GDM1 (cell line): ENCODE data around the gene CTSH.
"Not testable (repeated sequence)": the region's sequence is repeated elsewhere in the genome, so short reads cannot be mapped to it uniquely, and the experiment has no call there.

Experiments used
- DNase-seq: peaks from one replicate; lab custom pipeline; 2025; lab: John Stamatoyannopoulos, UW

Gene CTSH

GRCh38 chr15:78880813-78881212 lies 64.0 kb downstream of the CTSH start:
- DNase-seq: no peak

- no peak for DNase-seq
Observed at GRCh38 chr15:78880242-78880533, 64.7 kb downstream of the CTSH start.

- no peak for DNase-seq
Observed at GRCh38 chr15:78879517-78880241, 65.2 kb downstream of the CTSH start.

GRCh38 chr15:78878356-78878755 lies 66.5 kb downstream of the CTSH start:
- no peak for DNase-seq

GRCh38 chr15:78876954-78877353 lies 67.9 kb downstream of the CTSH start:
- not testable (repeated sequence) for DNase-seq

GRCh38 chr15:78875107-78875914 lies 69.5 kb downstream of the CTSH start:
- DNase-seq: no peak

- no peak for DNase-seq
Observed at GRCh38 chr15:78873793-78874765, 70.8 kb downstream of the CTSH start.

- DNase-seq: peak; percentile 88
Observed at GRCh38 chr15:78872972-78873792, 71.7 kb downstream of the CTSH start.

GRCh38 chr15:78872155-78872971 lies 72.5 kb downstream of the CTSH start, which contains the start of gene MORF4L1:
TSS of gene MORF4L1 (plus strand) at chr15:78872890. CDS start at chr15:78873018, 128 bp downstream.
- DNase-seq: peak; percentile 97

GRCh38 chr15:78871483-78872127 lies 73.2 kb downstream of the CTSH start:
- DNase-seq: not testable (repeated sequence)
